A673 (cell line): ENCODE data around the gene CCDC127. TPM values are rescaled to one million over a fixed set of nuclear protein-coding genes. Genes with fewer than 3 reads are reported as not detected.
"Not testable (repeated sequence)": the region's sequence is repeated elsewhere in the genome, so short reads cannot be mapped to it uniquely, and the experiment has no call there.

Experiments used
- Bru-seq: library from RNA; stranded (reverse); fragments of 400-500 nt; gene quantifications from one replicate; lab custom pipeline; 2021; lab: Mats Ljungman, UMichigan
- BruChase-seq, 2 experiments: library from RNA; stranded (reverse); fragments of 400-500 nt; gene quantifications; one replicate each; lab custom pipeline; 2021; lab: Mats Ljungman, UMichigan
- BruUV-seq: library from RNA; stranded (reverse); fragments of 400-500 nt; replicated peaks from 2 replicates; lab custom pipeline; 2021; lab: Mats Ljungman, UMichigan
- CTCF ChIA-PET: fragments of 300-600 bp; sonication (Branson Sonifier 250); formaldehyde crosslinking; loops from one replicate; lab custom pipeline; 2022; ENCODE audit warnings: antibody characterized with exemption; lab: Charles Lee
- POLR2A ChIA-PET: fragments of 300-600 bp; sonication (Branson Sonifier 250); formaldehyde crosslinking; loops from one replicate; lab custom pipeline; 2022; ENCODE audit warnings: antibody characterized with exemption; ENCODE audit not compliant: low non-redundant PET; lab: Charles Lee
- DNase-seq: peaks from one replicate; pipeline ENCODE4 v3.0.0-alpha.2; 2015; ENCODE audit warnings: low spot score
- H3K27ac ChIP-seq: fragments of 200-600 bp; sonication (generic); 2 replicates; pipeline ENCODE4 v1.5.1; 2016; ENCODE audit warnings: mixed run types, low read depth, mild to moderate bottlenecking, mixed read lengths, antibody characterized with exemption, low read length; ENCODE audit not compliant: poor library complexity, severe bottlenecking
- H3K27me3 ChIP-seq: fragments of 200-600 bp; sonication (generic); replicated peaks from 2 replicates; pipeline ENCODE4 v1.6.1; 2017; ENCODE audit warnings: mixed run types, low read depth, mild to moderate bottlenecking, mixed read lengths, antibody characterized with exemption, low read length; ENCODE audit not compliant: insufficient read depth, poor library complexity
- H3K36me3 ChIP-seq: fragments of 200-600 bp; sonication (generic); 2 replicates; pipeline ENCODE4 v1.6.1; 2016; ENCODE audit warnings: mixed run types, mild to moderate bottlenecking, mixed read lengths, antibody characterized with exemption, low read length; ENCODE audit not compliant: insufficient read depth, poor library complexity, severe bottlenecking
- H3K4me1 ChIP-seq: fragments of 200-600 bp; sonication (generic); 2 replicates; pipeline ENCODE4 v1.6.1; 2017; ENCODE audit warnings: mixed run types, mild to moderate bottlenecking, mixed read lengths, antibody characterized with exemption, low read length; ENCODE audit not compliant: insufficient read depth, poor library complexity, severe bottlenecking
- H3K4me3 ChIP-seq: fragments of 200-600 bp; sonication (generic); 2 replicates; pipeline ENCODE4 v1.5.1; 2016; ENCODE audit warnings: low read depth, mixed run types, mild to moderate bottlenecking, mixed read lengths, low read length; ENCODE audit not compliant: poor library complexity, severe bottlenecking
- H3K9me3 ChIP-seq: fragments of 200-600 bp; sonication (generic); 2 replicates; pipeline ENCODE4 v1.6.1; 2016; ENCODE audit warnings: mixed run types, low read depth, mild to moderate bottlenecking, mixed read lengths, antibody characterized with exemption, low read length; ENCODE audit not compliant: poor library complexity, severe bottlenecking
- CTCF ChIP-seq: fragments of 300-800, 200-600 bp; sonication (generic); conservative IDR thresholded peaks from 2 replicates; pipeline ENCODE4 v1.5.1; 2017; ENCODE audit warnings: low read depth, mild to moderate bottlenecking, antibody characterized with exemption, low read length, moderate library complexity, mixed read lengths
- EZH2 ChIP-seq: fragments of 200-600 bp; sonication (generic); IDR thresholded peaks from 2 replicates; pipeline ENCODE4 v1.6.1; 2017; ENCODE audit warnings: borderline replicate concordance, low read depth, mild to moderate bottlenecking, mixed read lengths, antibody characterized with exemption, low read length; ENCODE audit not compliant: poor library complexity, severe bottlenecking
- intact Hi-C: fragments of 100-400 bp; cut with micrococcal nuclease; formaldehyde crosslinking; loops from one replicate; pipeline ENCODE4 v1.10.0; 2022; ENCODE audit not compliant: unreplicated experiment
- long read RNA-seq: library from polyadenylated mRNA; stranded (forward); transcript quantifications from one replicate; pipeline ENCODE4 v2.0.0, GENCODE V29; 2022
- total RNA-seq: library from RNA; stranded (reverse); gene quantifications from 2 replicates; pipeline ENCODE4 v1.2.3, GENCODE V29; 2021

CCDC127 gene
- total RNA-seq (8.4 and 8.8 TPM in 2 replicates), Bru-seq, nascent RNA (percentile 69 among the genes with signal in this experiment), BruChase-seq, experiment 1, labeled RNA remaining after a 2-hour chase (percentile 78 among the genes with signal in this experiment), BruChase-seq, experiment 2, labeled RNA remaining after a 6-hour chase (percentile 70 among the genes with signal in this experiment)
- long read RNA-seq, full-length matches to known transcripts, result 10 of 13 reads
- long read RNA-seq, partial matches to known transcripts, result 0 of 13 reads
- long read RNA-seq, other reads (novel, unspliced or antisense), result 3 of 13 reads

- Histone ChIP-seq H3K27ac (peak within 1 kb of the TSS; percentile 81), H3K4me1 (peaks cover 12% of the 10 kb centered on the region), H3K4me3 (peak within 1 kb of the TSS; percentile 99)
- intact Hi-C loops, H3K9me3 ChIP-seq, CTCF ChIA-PET, H3K27me3 ChIP-seq, H3K36me3 ChIP-seq: not testable (repeated sequence)
- POLR2A ChIA-PET, result interaction anchor here (0.6 kb wide), 1 partner anchor 24 kb away, joined by 3 read pairs; no protein-coding TSS in a partner anchor
- peak; percentile 53 for TF ChIP-seq CTCF
- peak; percentile 96 for DNase-seq
- BruUV-seq, result TSS peak; percentile 63
Observed at GRCh38 chr5:217494-218456, at the start of gene CCDC127, which contains the start of gene SDHA. Gene CCDC127, minus strand, starts transcription at chr5:218153. Its CDS starts 1,304 bp downstream, at chr5:216849. Gene SDHA, plus strand, starts transcription at chr5:218320. Its CDS starts 36 bp downstream, at chr5:218356.

GRCh38 chr5:267716-268115, 49.8 kb upstream of the CCDC127 start:
- Histone ChIP-seq H3K36me3 (peaks cover 4% of the 10 kb centered on the region), H3K4me3 (no peak overlapping the region), H3K27me3 (no peaks in the 10 kb centered on the region), H3K4me1 (no peaks in the 10 kb centered on the region), H3K9me3 (no peaks in the 10 kb centered on the region), H3K27ac (no peak overlapping the region)
- TF ChIP-seq EZH2 (no peak), CTCF (no peak)
- ChIA-PET CTCF (no interaction called here), POLR2A (no interaction called here)
- no TSS peak for BruUV-seq
- DNase-seq, result no peak
- intact Hi-C loops, result no loop called here

GRCh38 chr5:266311-267026, 48.5 kb upstream of the CCDC127 start:
- DNase-seq, BruUV-seq, CTCF ChIA-PET, H3K4me3 ChIP-seq, H3K4me1 ChIP-seq, H3K9me3 ChIP-seq, intact Hi-C loops, POLR2A ChIA-PET, H3K27me3 ChIP-seq, H3K36me3 ChIP-seq, H3K27ac ChIP-seq: not testable (repeated sequence)
